NCI-H460 (cell line): ENCODE results near the gene KCNQ4. TPM values are rescaled to one million over a fixed set of nuclear protein-coding genes. Genes with fewer than 3 reads are reported as not detected.

ENCODE experiments used
- DNase-seq: peaks from one replicate; pipeline ENCODE4 v3.0.0-alpha.2; 2016; ENCODE audit warnings: low read depth; ENCODE audit errors: extremely low read depth
- total RNA-seq: library from RNA; depleted of rRNA; stranded (reverse); fragments of >200 nt; shearing (Covaris generic); gene quantifications from 2 replicates; pipeline ENCODE4 v1.2.3, GENCODE V29; 2014

The KCNQ4 gene
- total RNA-seq, 1 experiment from 2014 or later, result 0.74 TPM

DNA sequence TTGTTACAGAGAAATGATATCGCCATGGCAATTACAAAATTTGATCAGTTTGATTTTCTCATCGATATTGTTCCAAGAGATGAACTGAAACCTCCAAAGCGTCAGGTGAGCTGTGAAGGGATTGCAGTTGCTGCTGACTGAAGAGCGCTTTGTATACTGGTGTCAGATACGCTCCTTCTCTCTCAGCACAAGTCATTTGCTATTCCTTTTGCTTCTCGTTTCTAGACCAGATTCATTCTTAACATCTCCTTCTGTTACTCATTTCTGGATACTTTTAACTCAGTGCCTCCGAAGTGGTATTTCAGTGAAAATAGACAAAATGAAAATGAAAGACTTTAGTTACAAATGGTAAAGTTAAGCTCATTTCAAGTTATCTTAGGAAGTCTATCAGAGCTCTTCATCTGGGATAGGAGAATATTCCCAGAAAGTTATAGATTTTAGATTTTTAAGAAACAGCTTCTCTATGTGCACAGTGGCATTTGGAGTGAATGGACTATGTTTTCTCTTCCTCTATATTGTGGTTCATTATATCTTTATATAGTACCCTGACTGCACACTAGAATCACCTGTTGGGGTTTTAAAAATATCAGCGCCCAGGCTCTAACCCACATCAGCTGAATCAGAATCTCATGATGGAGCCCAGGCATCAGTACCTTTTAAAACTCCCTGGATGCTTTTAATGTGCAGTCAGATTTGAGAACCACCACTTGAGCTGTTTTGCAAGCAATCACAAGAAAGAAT, 30.3 kb upstream of the KCNQ4 start:
- no peak for DNase-seq

DNA sequence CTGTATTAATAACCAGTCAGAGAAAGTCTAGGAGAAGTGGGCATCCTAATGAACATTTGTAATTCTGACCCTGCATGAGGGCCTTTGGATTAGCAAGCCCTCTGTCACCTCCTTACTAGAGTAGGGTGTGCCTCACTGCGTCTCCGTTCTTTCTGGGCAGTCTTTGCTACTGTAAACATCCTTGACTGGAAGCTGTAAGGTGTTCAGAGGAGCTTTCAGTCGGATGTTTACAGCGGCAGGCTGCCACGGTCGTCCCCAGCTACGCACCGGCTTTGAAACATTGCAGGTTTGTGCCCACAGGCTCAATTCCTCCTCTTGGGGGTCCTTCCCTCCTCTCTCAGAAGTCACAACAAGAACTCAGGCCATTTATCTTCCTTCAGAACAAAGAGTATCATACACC, 29.4 kb upstream of the KCNQ4 start:
- no peak for DNase-seq

GRCh38 chr1:40755067-40755466, 28.5 kb upstream of the KCNQ4 start:
- DNase-seq, result no peak

- no peak for DNase-seq
These were observed 27.1 kb upstream of the KCNQ4 start for GRCh38 chr1:40756523-40756922.

DNA sequence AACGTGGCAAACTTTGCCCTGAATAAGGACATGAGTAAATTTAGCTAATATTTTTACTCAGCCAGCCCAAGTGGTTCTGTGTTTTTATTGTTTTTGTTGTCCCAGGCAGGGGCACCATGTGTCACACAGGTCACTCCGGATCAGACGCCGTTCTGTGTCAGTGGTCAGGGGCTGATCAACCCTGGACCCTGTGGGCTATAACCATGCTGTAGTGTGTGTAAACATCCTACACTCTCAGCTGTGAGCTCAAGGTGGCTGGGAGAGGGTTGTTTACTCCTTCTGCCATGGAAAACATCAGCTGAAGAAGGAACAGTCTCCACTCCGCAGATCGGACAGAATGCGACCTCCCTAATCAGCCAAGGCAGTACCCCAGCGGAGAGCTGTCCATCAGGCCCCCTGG, 26.5 kb upstream of the KCNQ4 start:
- no peak for DNase-seq

- no peak for DNase-seq
These were observed 25.6 kb upstream of the KCNQ4 start for GRCh38 chr1:40758004-40758403.

- DNase-seq, result no peak
These were observed 24.8 kb upstream of the KCNQ4 start for GRCh38 chr1:40758578-40759343.

GRCh38 chr1:40760984-40761383, 22.6 kb upstream of the KCNQ4 start:
- no peak for DNase-seq

DNA sequence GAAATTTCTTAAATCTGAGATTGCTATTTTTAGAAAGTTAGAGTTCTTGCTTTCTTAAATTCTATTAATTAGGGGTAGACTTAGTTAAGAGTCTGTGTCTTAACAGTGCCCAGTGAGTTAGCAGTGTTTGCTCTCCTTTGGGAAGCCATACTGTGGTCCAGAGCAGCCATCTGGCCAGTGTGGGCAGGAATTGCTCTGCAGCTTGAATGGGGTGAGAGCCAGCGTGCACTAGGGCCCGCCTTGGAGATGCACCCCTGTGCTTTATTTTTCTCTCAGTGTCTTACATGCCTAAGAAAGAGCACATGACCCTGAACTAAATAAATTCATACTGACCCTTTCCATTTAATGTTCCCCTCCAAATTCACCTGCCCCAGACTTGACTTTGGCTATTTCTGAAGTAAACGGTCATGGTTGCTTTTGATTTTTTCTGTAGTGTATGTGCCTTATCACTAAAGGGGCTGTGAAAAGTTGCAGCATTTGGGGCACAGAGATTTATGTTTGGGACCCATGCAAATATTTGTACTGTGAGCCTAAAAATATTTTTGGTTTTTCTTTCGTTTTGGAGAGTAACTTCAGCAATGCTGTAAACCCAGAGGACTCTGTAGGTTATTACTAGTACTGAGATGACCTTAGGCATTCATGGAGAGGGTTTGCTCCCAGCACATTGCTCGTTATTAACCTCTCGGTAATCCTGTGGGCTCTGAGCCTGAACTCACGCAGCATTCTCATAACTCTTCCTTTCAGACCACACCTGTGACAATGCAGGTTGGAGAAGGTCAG, 21.3 kb upstream of the KCNQ4 start:
- no peak for DNase-seq

DNA sequence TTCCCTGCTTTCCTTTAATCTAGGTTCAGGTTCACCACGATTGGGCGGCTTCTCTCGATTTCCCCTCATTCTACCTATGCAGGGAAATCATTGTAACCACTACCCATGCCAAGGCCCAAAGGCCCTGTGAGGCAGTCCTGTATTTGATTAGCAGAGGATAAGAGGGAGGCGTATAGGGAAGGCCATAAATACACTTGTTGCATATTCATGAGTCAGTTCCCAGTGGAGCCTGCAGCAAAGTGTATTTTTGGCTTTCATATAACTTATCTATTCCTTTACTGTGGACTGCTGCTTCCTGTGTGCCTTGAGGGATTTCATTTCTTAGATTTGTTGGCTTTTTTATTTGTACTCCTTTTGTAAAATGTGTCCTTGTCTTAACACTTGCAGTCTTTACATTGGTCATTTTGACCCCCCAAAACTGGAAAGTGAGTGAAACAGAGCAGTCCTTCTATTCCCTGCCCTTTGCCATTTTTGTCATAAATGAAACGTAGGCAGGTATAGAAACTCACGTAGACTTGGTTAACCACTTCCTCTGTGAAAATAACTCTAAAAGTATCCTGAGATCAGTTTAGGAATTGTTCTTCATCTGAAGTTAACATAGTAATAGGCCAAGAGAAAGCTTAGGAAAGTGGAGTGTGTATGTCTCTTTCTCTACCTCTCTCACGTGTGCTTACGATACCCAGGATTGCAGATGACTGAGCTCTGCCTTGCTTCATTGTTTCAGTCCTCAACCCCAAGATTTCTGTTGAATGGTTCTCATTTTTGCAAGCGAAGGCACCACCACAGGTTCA, 19.6 kb upstream of the KCNQ4 start:
- DNase-seq, result no peak

DNA sequence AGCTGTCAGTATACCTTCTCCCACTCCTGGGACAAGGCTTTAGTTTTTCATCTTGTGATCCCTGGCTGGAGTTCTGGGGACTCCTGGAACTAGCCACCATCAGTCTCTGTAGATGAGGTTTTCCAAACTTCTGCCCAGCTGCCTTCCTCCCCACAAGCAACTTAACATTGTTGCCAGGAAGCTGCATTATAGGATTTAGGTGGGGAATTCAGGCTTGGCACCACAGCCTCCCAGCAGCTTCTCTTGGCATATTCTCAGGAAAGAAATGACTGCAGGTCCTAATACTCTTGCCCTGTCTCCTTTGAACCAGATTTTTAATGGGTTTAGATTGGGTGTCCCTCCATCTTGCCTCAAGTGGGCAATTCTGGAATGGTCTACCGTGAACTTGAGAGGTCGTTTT, 18.6 kb upstream of the KCNQ4 start:
- DNase-seq, result no peak

DNA sequence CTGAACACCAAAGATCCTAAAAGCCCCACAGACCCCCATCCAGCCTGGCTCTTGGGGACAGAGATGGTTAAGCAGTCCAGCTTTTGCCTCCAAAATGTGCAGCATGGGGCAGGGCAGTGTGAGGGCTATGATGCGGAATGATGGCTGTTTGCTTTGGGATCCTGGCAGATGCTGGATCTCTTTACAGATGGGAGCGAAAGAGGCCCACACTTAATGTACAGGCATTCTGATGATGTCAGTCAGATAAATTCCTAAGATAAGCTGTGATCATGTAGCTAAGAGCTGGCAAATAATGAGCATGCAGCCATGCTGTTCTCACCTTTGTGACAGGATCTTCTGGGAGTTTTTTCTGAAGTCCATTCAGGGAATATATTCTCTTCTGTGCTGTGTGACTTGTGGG, 17.6 kb upstream of the KCNQ4 start:
- DNase-seq, result no peak

DNA sequence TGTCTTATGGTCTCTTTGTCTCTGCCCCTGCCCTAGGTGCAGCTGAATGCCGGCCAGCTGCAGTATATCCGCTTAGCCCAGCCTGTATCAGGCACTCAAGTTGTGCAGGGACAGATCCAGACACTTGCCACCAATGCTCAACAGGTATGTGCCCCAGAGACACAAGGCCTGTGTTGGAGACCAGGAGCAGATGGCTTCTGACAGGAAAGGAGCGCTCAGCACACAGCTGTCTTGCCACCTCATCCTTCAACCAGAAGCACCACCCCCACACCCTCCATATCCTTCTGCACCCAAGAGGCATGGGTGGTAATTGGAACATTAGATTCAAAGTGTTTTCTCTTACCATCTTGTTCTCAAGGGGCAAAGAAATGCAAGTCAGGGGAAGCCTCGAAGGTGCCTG, 17.0 kb upstream of the KCNQ4 start:
- DNase-seq, result no peak

DNA sequence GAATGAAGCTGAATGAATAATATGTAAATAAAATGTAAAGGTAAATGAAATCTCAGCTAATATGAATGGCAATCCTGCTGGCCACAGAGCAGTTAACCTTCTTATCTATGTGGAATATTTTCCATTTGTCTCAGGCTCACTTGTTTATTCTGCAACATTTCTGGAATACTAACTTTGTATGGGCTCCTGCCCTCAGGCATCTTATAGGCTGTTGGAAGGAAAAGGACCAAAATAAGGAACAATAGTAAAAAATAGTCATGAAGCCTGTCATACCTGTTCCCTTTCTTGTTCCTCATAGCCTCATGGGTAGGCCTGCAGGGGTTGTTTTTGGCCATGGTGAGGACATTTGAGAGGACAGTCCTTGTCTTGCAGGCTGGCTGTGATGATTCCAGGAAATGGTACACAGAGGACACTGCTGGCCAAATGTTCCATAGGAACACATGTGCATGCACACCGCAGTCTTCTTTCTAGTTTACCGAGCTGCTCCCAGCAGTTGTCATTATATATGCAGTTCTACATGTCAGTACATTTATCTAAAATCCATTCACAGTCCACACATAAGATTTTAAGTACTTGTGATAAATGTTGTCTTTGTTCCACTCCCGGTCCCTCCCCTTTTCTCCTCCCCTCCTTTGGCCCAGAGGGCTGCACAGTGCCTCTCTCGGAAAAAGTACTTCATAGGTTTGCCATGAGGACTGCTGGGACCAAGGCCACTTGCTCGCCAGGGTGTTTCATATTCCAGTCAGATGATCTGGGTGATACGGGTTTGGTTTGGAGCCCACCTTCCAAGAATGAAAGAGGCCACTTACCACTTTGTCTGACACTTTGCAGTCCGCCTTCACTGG, 15.2 kb upstream of the KCNQ4 start:
- DNase-seq, result no peak

- DNase-seq, result no peak
These were observed 13.8 kb upstream of the KCNQ4 start for GRCh38 chr1:40769815-40770214.

DNA sequence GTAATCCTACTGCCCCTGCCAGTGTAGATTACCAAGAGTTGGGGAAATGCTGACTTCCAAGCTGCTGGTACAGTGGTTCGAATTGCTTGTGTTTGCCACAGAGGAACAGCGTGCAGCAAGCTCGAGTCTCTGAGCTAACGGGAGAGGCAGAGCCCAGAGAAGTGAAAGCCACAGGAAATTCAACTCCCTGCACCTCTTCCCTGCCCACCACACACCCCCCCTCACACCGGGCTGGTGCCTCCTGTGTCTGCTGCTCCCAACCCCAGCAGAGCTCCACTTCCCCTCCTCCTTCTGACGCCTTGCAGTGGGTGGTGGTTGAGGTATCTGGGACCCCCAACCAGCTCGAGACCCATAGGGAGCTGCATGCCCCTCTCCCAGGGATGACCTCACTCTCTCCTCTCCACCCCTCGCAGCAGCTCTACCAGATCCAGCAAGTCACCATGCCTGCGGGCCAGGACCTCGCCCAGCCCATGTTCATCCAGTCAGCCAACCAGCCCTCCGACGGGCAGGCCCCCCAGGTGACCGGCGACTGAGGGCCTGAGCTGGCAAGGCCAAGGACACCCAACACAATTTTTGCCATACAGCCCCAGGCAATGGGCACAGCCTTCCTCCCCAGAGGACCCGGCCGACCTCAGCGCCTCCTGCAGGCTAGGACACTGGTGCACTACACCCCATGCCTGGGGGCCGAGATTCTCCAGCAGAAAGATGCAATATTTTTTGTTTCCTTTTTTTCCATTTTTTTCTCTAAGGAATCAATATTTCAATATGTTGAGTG, 13.1 kb upstream of the KCNQ4 start:
- DNase-seq, result no peak

DNA sequence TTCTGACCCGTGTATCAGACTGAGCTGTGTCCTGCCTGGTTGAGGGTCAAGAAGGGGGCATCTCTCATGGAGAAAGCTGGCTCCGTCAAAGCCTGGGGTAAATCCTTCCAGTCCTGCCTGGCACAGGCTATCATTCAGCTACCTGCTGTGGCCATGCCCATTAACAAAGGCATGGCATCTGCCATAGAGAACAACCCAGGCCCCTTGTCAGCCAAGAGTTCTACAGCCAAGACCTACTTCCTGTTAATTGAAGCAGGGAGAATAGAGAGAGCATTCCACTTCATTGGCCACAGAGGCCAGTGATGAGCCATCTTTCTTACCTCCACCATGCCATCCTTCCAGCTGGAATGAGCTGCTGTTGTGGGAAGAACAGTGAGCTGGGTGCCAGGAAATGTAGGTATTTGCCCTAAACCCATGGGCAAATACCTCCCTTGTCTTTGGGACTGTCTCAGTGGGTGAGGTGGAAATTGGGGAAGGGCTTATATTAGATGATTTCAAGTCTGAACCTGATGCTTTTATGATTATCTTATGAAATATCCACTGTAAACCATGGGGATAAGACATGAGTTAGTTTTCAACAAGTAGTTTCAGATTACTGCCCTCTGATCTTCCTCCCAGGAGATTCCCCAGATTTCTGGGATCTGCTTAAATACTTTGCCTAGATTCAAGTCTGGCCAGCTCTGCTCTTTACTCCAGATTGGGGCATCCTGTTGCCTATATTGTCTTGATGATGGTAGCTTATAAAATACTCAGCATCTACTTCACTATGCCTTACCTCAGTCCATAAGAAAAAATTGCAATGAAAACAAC, 11.2 kb upstream of the KCNQ4 start:
- DNase-seq, result no peak

GRCh38 chr1:40773748-40774265, 9.8 kb upstream of the KCNQ4 start:
- no peak for DNase-seq
